Pancreas (tissue), 10 donors: ENCODE data around the gene ARHGAP4. TPM values are rescaled to one million over a fixed set of nuclear protein-coding genes. Genes with fewer than 3 reads are reported as not detected.

Source experiments
- ATAC-seq, 4 donors: fragments of 200-7000 bp; cut with Tn5 transposase; one replicate each; pipeline versions ENCODE4 v1.8.0 to v1.9.1; 2020; ENCODE audit warnings: mild to moderate bottlenecking in 4 of 4, moderate library complexity in 4 of 4
- DNase-seq, 6 donors: peaks; one replicate each; pipeline ENCODE4 v3.0.0-alpha.2; 2020
- FAIRE-seq: peaks from 2 replicates; lab custom pipeline; 2012; peaks lifted over from hg19 to GRCh38; lab: Jason Lieb, UNC
- H3K27ac ChIP-seq, 4 donors: fragments of 200-600 bp; sonication (generic); 1 replicate in 3 of 4; 2 replicates in 1 of 4; pipeline versions ENCODE4 v1.5.0 to v1.8.0; 2020
- H3K27me3 ChIP-seq, 4 donors: fragments of 200-600 bp; one replicate each; pipeline ENCODE4 v1.8.0; 2021
- H3K36me3 ChIP-seq, 3 donors: fragments of 200-600 bp; sonication (generic) in 1 of 3; one replicate each; pipeline versions ENCODE4 v1.5.0 to v1.8.0; 2020 to 2021
- H3K4me1 ChIP-seq, 3 donors: fragments of 200-600 bp; one replicate each; pipeline ENCODE4 v1.8.0; 2021
- H3K4me3 ChIP-seq, 4 donors: fragments of 200-600 bp; sonication (generic) in 2 of 4; one replicate each; pipeline versions ENCODE4 v1.5.0 to v1.8.0; 2020 to 2021
- H3K9me3 ChIP-seq, 4 donors: fragments of 200-600 bp; one replicate each; pipeline ENCODE4 v1.8.0; 2021
- CTCF ChIP-seq, 4 donors: fragments of 200-600 bp; sonication (generic) in 3 of 4; IDR thresholded peaks; one replicate each; pipeline versions ENCODE4 v1.5.0 to v1.8.0; 2021; ENCODE audit warnings: antibody characterized with exemption in 4 of 4
- WGBS, 2 donors: extraction: QIAGEN DNeasy Blood & Tissue Kit; methylation state at CpG; one replicate each; pipeline ENCODE4 v1.1.7; 2013; 5-methylcytosine and 5-hydroxymethylcytosine counted together
- intact Hi-C, 3 donors: fragments of 100-400 bp; cut with DNase I; formaldehyde crosslinking; loops; one replicate each; pipeline versions ENCODE4 v1.11.1 to v1.14.2; 2022
- polyA plus RNA-seq, 2 donors: library from polyadenylated mRNA; stranded (reverse); fragments of 200-250 nt; gene quantifications; one replicate each; pipeline ENCODE4 v1.2.3, GENCODE V29; 2013
- total RNA-seq, 6 donors: library from RNA; stranded (reverse); fragmentation: NEBNext Ultra II Directional in 4 of 6; extraction: Animal tissue kit (Norgen Biotek cat#: 25700) in 4 of 6; gene quantifications; one replicate each; pipeline versions ENCODE4 v1.2.1 to v1.2.4, GENCODE V29; 2021 to 2023
- donor health status: healthy with polysubstance abuse.
- donor health status: DM: no; HTN: no; CAD: no; lungs with moderate emphysema.
- donor health status: DM: no; HTN: no; CAD: no.
- donor health status: control.
- donor health status: control.
- donor health status: Bipolar disorder and iron deficiency.
- donor health status: DM: yes; HTN: yes; CAD: no.
- donor health status: DM: no; HTN: no; CAD: no.
- donor health status: DM: no; HTN: no; CAD: no.
- donor health status: DM: yes; HTN: yes; CAD: no.

The ARHGAP4 gene
- total and polyA plus RNA-seq, 8 donors, result 1.9 to 71.7 (median 10.1) TPM

GRCh38 chrX:153934148-153934761 is 8.2 kb upstream of the ARHGAP4 start:
- peak in 1 of 6 donors; percentile 72 for DNase-seq
- Histone ChIP-seq H3K4me3 (peak overlapping the region; percentile 57 to 77 (median 68)), H3K27me3 (no peaks in the 10 kb centered on the region), H3K4me1 (peaks cover 0 to 1% (median 1%) of the 10 kb centered on the region in 3 donors), H3K27ac (no peak overlapping the region), H3K36me3 (no peaks in the 10 kb centered on the region), H3K9me3 (no peaks in the 10 kb centered on the region)
- TF ChIP-seq CTCF (IDR thresholded peaks at IDR 0.05), result no peak
- ATAC-seq, result peak in 3 of 4 donors; percentile 7 to 24 (median 10)
- no peak for FAIRE-seq
- intact Hi-C loops, result loop anchor here in 1 of 3 donors (10.0 kb wide), 1 partner anchor 59 kb away; no protein-coding TSS in a partner anchor
- 3 to 11% methylated on average over 24 to 33 of the region's 33 CpGs for WGBS, 2 donors

- WGBS, 2 donors, result 16 to 41% methylated on average over 7 of the region's 7 CpGs
- intact Hi-C loops, result loop anchor here in 1 of 3 donors (10.0 kb wide), 1 partner anchor 59 kb away; no protein-coding TSS in a partner anchor
- Histone ChIP-seq H3K27me3 (no peaks in the 10 kb centered on the region), H3K4me1 (peaks cover 0 to 6% (median 6%) of the 10 kb centered on the region in 3 donors), H3K27ac (no peak overlapping the region), H3K9me3 (no peaks in the 10 kb centered on the region), H3K4me3 (peak overlapping the region in 3 of 4 donors; percentile 65 to 77 (median 71)), H3K36me3 (no peaks in the 10 kb centered on the region)
- FAIRE-seq (no peak), DNase-seq (no peak), ATAC-seq (no peak)
- TF ChIP-seq CTCF (IDR thresholded peaks at IDR 0.05), result no peak
Observed at GRCh38 chrX:153933748-153934147, 7.7 kb upstream of the ARHGAP4 start.

DNA sequence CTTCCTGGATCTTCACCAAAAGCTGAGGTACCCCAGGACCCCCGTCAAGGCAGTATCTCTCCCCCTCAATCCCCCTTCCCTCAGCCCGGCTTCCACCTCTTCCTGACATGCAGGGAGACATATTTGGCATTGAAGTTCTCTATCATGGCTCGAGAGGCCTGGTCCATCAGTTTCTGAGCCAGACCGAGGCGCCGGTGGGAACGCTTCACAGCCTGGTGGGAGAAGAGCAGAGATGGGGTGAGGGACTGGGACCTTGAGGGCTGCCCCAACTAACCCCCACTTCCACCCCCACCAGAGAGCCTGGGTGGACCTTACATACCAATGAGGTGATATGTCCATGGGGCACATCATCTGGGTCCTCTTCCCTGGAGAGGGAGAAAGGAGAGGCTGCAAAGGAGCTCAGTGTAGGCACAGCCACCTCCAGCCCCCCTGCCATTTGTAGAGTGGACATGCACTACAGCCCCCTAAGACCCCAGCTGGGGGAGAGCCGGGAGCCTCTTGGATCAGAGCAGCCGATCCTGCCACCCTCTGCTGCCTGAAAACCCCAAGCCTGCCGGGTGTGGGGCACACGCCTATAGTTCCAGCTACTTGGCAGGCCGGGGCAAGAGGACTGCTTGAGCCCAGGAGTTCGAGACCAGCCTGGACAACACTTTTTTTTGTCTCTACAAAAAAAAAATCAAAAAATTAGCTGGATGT is 6.3 kb upstream of the ARHGAP4 start:
- no peaks in the 10 kb centered on the region for H3K27me3 ChIP-seq
- H3K36me3 ChIP-seq, result no peaks in the 10 kb centered on the region
- 87 to 89% methylated on average over 13 of the region's 13 CpGs for WGBS, 2 donors
- DNase-seq, result peak in 1 of 6 donors; percentile 62
- TF ChIP-seq CTCF (IDR thresholded peaks at IDR 0.05), result no peak
- H3K27ac ChIP-seq, result no peak overlapping the region
- ATAC-seq, result no peak
- H3K9me3 ChIP-seq, result no peaks in the 10 kb centered on the region
- intact Hi-C loops, result loop anchor here in 1 of 3 donors (10.0 kb wide), 1 partner anchor 58 kb away; no protein-coding TSS in a partner anchor
- no peak for FAIRE-seq
- H3K4me3 ChIP-seq, result no peak overlapping the region
- peaks cover 0 to 10% (median 9%) of the 10 kb centered on the region in 3 donors for H3K4me1 ChIP-seq

DNA sequence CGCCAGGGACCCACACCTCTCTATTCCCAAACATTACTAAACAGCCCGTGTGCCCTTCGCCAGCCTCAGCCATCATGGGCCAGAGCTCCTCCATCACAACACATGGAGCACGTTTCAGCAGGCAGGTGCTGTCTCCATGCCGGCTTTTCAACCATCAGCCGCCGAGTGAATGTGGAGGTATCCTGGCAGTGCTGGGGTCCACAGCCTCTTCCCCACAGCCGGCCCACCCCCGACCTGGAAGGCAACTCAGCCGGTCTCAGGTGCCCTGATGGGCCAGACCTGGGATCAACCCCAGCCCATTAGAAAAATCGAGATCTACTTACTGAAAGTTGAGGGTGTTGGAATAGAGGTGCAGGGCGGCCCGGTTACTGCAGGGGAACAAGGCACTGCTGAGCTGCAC is 5.7 kb upstream of the ARHGAP4 start:
- 85 to 89% methylated on average over 13 of the region's 13 CpGs for WGBS, 2 donors
- DNase-seq, result no peak
- H3K4me3 ChIP-seq, result no peak overlapping the region
- peaks cover 0 to 13% (median 9%) of the 10 kb centered on the region in 3 donors for H3K4me1 ChIP-seq
- H3K27ac ChIP-seq, result no peak overlapping the region
- no peak for FAIRE-seq
- intact Hi-C loops, result loop anchor here in 1 of 3 donors (10.0 kb wide), 1 partner anchor 57 kb away; no protein-coding TSS in a partner anchor
- no peaks in the 10 kb centered on the region for H3K36me3 ChIP-seq
- no peak for ATAC-seq
- no peak for TF ChIP-seq CTCF (IDR thresholded peaks at IDR 0.05)
- H3K9me3 ChIP-seq, result no peaks in the 10 kb centered on the region
- no peaks in the 10 kb centered on the region for H3K27me3 ChIP-seq
